Psoas muscle (tissue), 8 donors: ENCODE measurements around the gene PUM1. TPM values are rescaled to one million over a fixed set of nuclear protein-coding genes. Genes with fewer than 3 reads are reported as not detected.

Source experiments
- ATAC-seq, 4 donors: fragments of 200-7000 bp; cut with Tn5 transposase; one replicate each; pipeline ENCODE4 v1.9.1; 2020; ENCODE audit warnings: moderate library complexity in 3 of 4, mild to moderate bottlenecking in 2 of 4
- DNase-seq, 2 donors: peaks; one replicate each; pipeline ENCODE4 v3.0.0-alpha.2; 2020
- H3K27ac ChIP-seq: fragments of 200-600 bp; one replicate; pipeline ENCODE4 v1.8.0; 2022
- H3K27me3 ChIP-seq, 3 donors: fragments of 200-600 bp in 1 of 3; one replicate each; pipeline versions ENCODE4 v1.6.1 to v1.8.0; 2013 to 2022; ENCODE audit warnings: low read length in 2 of 3, mild to moderate bottlenecking in 2 of 3, moderate library complexity in 1 of 3; ENCODE audit not compliant: insufficient read depth in 3 of 3
- H3K36me3 ChIP-seq, 2 donors: fragments of 200-600 bp in 1 of 2; one replicate each; pipeline versions ENCODE4 v1.6.1 to v1.8.0; 2013 to 2022; ENCODE audit warnings: low read depth in 1 of 2, mild to moderate bottlenecking in 1 of 2, moderate library complexity in 1 of 2; ENCODE audit not compliant: insufficient read depth in 1 of 2
- H3K4me1 ChIP-seq: fragments of 200-600 bp; one replicate; pipeline ENCODE4 v1.8.0; 2022
- H3K4me3 ChIP-seq: fragments of 200-600 bp; one replicate; pipeline ENCODE4 v1.8.0; 2022; ENCODE audit warnings: mild to moderate bottlenecking
- H3K9me3 ChIP-seq: fragments of 200-600 bp; one replicate; pipeline ENCODE4 v1.8.0; 2022
- CTCF ChIP-seq: fragments of 200-600 bp; IDR thresholded peaks from one replicate; pipeline ENCODE4 v1.8.0; 2022; ENCODE audit warnings: antibody characterized with exemption
- WGBS, 3 donors: extraction: QIAGEN DNeasy Blood & Tissue Kit; methylation state at CpG; one replicate each; pipeline versions ENCODE4 v1.1.6 to v1.1.7; 2013; 5-methylcytosine and 5-hydroxymethylcytosine counted together
- intact Hi-C, 2 donors: fragments of 100-400 bp; cut with DNase I; formaldehyde crosslinking; loops; one replicate each; pipeline versions ENCODE4 v1.11.0 to v1.14.2; 2022
- polyA plus RNA-seq, 3 donors: library from polyadenylated mRNA; stranded (reverse); fragments of 200-250 nt; gene quantifications; one replicate each; pipeline ENCODE4 v1.2.3, GENCODE V29; 2013
- total RNA-seq, 4 donors: library from RNA; stranded (reverse); fragmentation: NEBNext Ultra II Directional in 2 of 4; extraction: Animal tissue kit (Norgen Biotek cat#: 25700) in 2 of 4; gene quantifications; one replicate each; pipeline versions ENCODE4 v1.2.1 to v1.2.4, GENCODE V29; 2021 to 2023
- donor health status: healthy with polysubstance abuse.
- donor health status: DM: no; HTN: no; CAD: no; lungs with moderate emphysema.
- donor health status: Bipolar disorder and iron deficiency.
- donor health status: healthy.
- donor health status: DM: yes; HTN: yes; CAD: no.
- donor health status: DM: no; HTN: no; CAD: no.
- donor health status: DM: no; HTN: no; CAD: no.
- donor health status: DM: yes; HTN: yes; CAD: no.

PUM1 gene
- total and polyA plus RNA-seq, 7 donors = 16.8 to 93.4 (median 80.0) TPM

- no peak for ATAC-seq
- Histone ChIP-seq H3K4me1 (peaks cover 51% of the 10 kb centered on the region), H3K27ac (no peak overlapping the region), H3K36me3 (peaks cover 2 to 32% of the 10 kb centered on the region in 2 donors), H3K4me3 (no peak overlapping the region), H3K27me3 (no peaks in the 10 kb centered on the region), H3K9me3 (no peaks in the 10 kb centered on the region)
- WGBS, 3 donors = 61 to 76% (median 64%) methylated on average over 6 of the region's 6 CpGs
- DNase-seq = no peak
- TF ChIP-seq CTCF = no peak
- intact Hi-C loops = no loop called here
Measured at GRCh38 chr1:31003613-31004230, 61.8 kb downstream of the PUM1 start.

GRCh38 chr1:31000301-31000700 lies 65.2 kb downstream of the PUM1 start:
- Histone ChIP-seq H3K4me3 (no peak overlapping the region), H3K9me3 (no peaks in the 10 kb centered on the region), H3K36me3 (peaks cover 2 to 25% of the 10 kb centered on the region in 2 donors), H3K4me1 (peaks cover 52% of the 10 kb centered on the region), H3K27ac (no peak overlapping the region), H3K27me3 (no peaks in the 10 kb centered on the region)
- ATAC-seq (no peak), DNase-seq (no peak)
- intact Hi-C loops = no loop called here
- WGBS, 3 donors = 93 to 94% (median 93%) methylated on average over 2 of the region's 2 CpGs
- no peak for TF ChIP-seq CTCF

- peaks cover 2 to 20% of the 10 kb centered on the region in 2 donors for H3K36me3 ChIP-seq
- H3K4me1 ChIP-seq = peaks cover 38% of the 10 kb centered on the region
- intact Hi-C loops = loop anchor here in 1 of 2 donors (10.0 kb wide), 1 partner anchor 166 kb away; no protein-coding TSS in a partner anchor
- H3K9me3 ChIP-seq = no peaks in the 10 kb centered on the region
- ATAC-seq (no peak), DNase-seq (no peak)
- no peaks in the 10 kb centered on the region for H3K27me3 ChIP-seq
- H3K27ac ChIP-seq = no peak overlapping the region
- WGBS, 3 donors = 99 to 100% (median 100%) methylated on average over 1 of the region's 1 CpG
- H3K4me3 ChIP-seq = no peak overlapping the region
- TF ChIP-seq CTCF = no peak
Measured at GRCh38 chr1:30998887-30999286, 66.6 kb downstream of the PUM1 start.

- Histone ChIP-seq H3K4me3 (no peak overlapping the region), H3K4me1 (peaks cover 31% of the 10 kb centered on the region), H3K27me3 (no peaks in the 10 kb centered on the region), H3K9me3 (no peaks in the 10 kb centered on the region), H3K36me3 (peaks cover 2 to 15% of the 10 kb centered on the region in 2 donors), H3K27ac (no peak overlapping the region)
- TF ChIP-seq CTCF = no peak
- ATAC-seq (no peak), DNase-seq (no peak)
- WGBS, 3 donors = 93 to 99% (median 97%) methylated on average over 5 of the region's 5 CpGs
- intact Hi-C loops = loop anchor here in 1 of 2 donors (10.0 kb wide), 1 partner anchor 167 kb away; no protein-coding TSS in a partner anchor
Measured at GRCh38 chr1:30998171-30998570, 67.3 kb downstream of the PUM1 start.
